PFSK-1 (cell line): ENCODE data around the gene ADD1.

Experiments
- FOXP2 ChIP-seq: optimal IDR thresholded peaks from 2 replicates; pipeline ENCODE3; 2011; ENCODE audit warnings: borderline replicate concordance, control low read depth, inconsistent platforms; ENCODE audit not compliant: insufficient read depth; ENCODE audit errors: extremely low read length, extremely low read depth
- POLR2AphosphoS5 ChIP-seq: IDR thresholded peaks from 2 replicates; pipeline ENCODE4 v1.6.1; 2012; ENCODE audit warnings: low read depth, mild to moderate bottlenecking, control low read depth, low read length, moderate library complexity
- REST ChIP-seq, 2 experiments: IDR thresholded peaks; 2 replicates each; pipeline versions ENCODE4 v1.6.1 to v1.8.0; 2011 to 2012; ENCODE audit warnings: low read depth in 2 of 2, low read length in 2 of 2, control low read depth in 1 of 2, inconsistent platforms in 1 of 2, mild to moderate bottlenecking in 1 of 2, moderate library complexity in 1 of 2; ENCODE audit not compliant: insufficient read depth in 1 of 2
- SIN3A ChIP-seq: IDR thresholded peaks from 2 replicates; pipeline ENCODE4 v1.6.1; 2012; ENCODE audit warnings: mild to moderate bottlenecking, low read length, moderate library complexity, borderline replicate concordance; ENCODE audit not compliant: insufficient read depth
- TAF1 ChIP-seq: IDR thresholded peaks from 2 replicates; pipeline ENCODE4 v1.6.1; 2012; ENCODE audit warnings: low read length, control low read depth, borderline replicate concordance; ENCODE audit not compliant: insufficient read depth

Gene ADD1

GRCh38 chr4:2817701-2818350, 25.8 kb upstream of the ADD1 start:
- TF ChIP-seq POLR2AphosphoS5 = no peak
- no peak for TF ChIP-seq REST (IDR thresholded peaks at IDR 0.05; ENCODE audit: insufficient read depth in 1 of 2, low read depth in 2 of 2, low read length in 2 of 2)
- no peak for TF ChIP-seq TAF1
- no peak for TF ChIP-seq SIN3A
- TF ChIP-seq FOXP2 = no peak

GRCh38 chr4:2818351-2818939, 25.2 kb upstream of the ADD1 start:
- TF ChIP-seq FOXP2 = no peak
- no peak for TF ChIP-seq REST (IDR thresholded peaks at IDR 0.05; ENCODE audit: insufficient read depth in 1 of 2, low read depth in 2 of 2, low read length in 2 of 2)
- TF ChIP-seq SIN3A = no peak
- no peak for TF ChIP-seq POLR2AphosphoS5
- no peak for TF ChIP-seq TAF1

- TF ChIP-seq FOXP2 (no peak), POLR2AphosphoS5 (no peak), REST (IDR thresholded peaks at IDR 0.05; ENCODE audit: insufficient read depth in 1 of 2, low read depth in 2 of 2, low read length in 2 of 2) (no peak), TAF1 (no peak)
Observed at GRCh38 chr4:2819244-2820215, 24.1 kb upstream of the ADD1 start.

GRCh38 chr4:2820216-2820982, 23.2 kb upstream of the ADD1 start:
- TF ChIP-seq FOXP2 (no peak), POLR2AphosphoS5 (no peak), SIN3A (no peak), TAF1 (no peak), REST (IDR thresholded peaks at IDR 0.05; ENCODE audit: insufficient read depth in 1 of 2, low read depth in 2 of 2, low read length in 2 of 2) (no peak)
